NOMO-1 (cell line): ENCODE measurements around the gene ITPR2.
"Not testable (repeated sequence)": the region's sequence is repeated elsewhere in the genome, so short reads cannot be mapped to it uniquely, and the experiment has no call there.

Source experiments
- DNase-seq, 2 experiments: peaks; one replicate each; lab custom pipeline; 2025; ENCODE audit not compliant: unreplicated experiment in 2 of 2; lab: John Stamatoyannopoulos, UW

ITPR2 gene

GRCh38 chr12:26735249-26735639 is 97.8 kb downstream of the ITPR2 start:
- no peak for DNase-seq

GRCh38 chr12:26734510-26735248 is 98.3 kb downstream of the ITPR2 start:
- DNase-seq, result peak in 1 of 2 experiments; percentile 13

- peak; percentile 66 to 97 for DNase-seq
These were observed 100.7 kb downstream of the ITPR2 start for GRCh38 chr12:26732005-26732908.

- no peak for DNase-seq
These were observed 102.3 kb downstream of the ITPR2 start for GRCh38 chr12:26730481-26731350.

GRCh38 chr12:26729137-26729671 is 103.8 kb downstream of the ITPR2 start:
- not testable (repeated sequence) for DNase-seq

GRCh38 chr12:26728205-26729050 is 104.6 kb downstream of the ITPR2 start:
- no peak for DNase-seq

GRCh38 chr12:26727482-26728204 is 105.4 kb downstream of the ITPR2 start:
- no peak for DNase-seq

GRCh38 chr12:26726956-26727355 is 106.0 kb downstream of the ITPR2 start:
- no peak for DNase-seq

- no peak for DNase-seq
These were observed 107.6 kb downstream of the ITPR2 start for GRCh38 chr12:26725276-26725916.

- DNase-seq, result no peak
These were observed 108.7 kb downstream of the ITPR2 start for GRCh38 chr12:26724309-26724702.

- no peak for DNase-seq
These were observed 109.3 kb downstream of the ITPR2 start for GRCh38 chr12:26723379-26724308.

- DNase-seq, result no peak
These were observed 111.2 kb downstream of the ITPR2 start for GRCh38 chr12:26721800-26722199.

- DNase-seq, result no peak
These were observed 113.1 kb downstream of the ITPR2 start for GRCh38 chr12:26719852-26720251.

- DNase-seq, result no peak
These were observed 115.2 kb downstream of the ITPR2 start for GRCh38 chr12:26717757-26718156.

GRCh38 chr12:26715232-26715631 is 117.8 kb downstream of the ITPR2 start:
- DNase-seq, result no peak

GRCh38 chr12:26713885-26714383 is 119.1 kb downstream of the ITPR2 start:
- peak in 1 of 2 experiments; percentile 20 for DNase-seq

- DNase-seq, result no peak
These were observed 120.1 kb downstream of the ITPR2 start for GRCh38 chr12:26712892-26713291.
